UCSD-AML1 (cell line): Measurements from ENCODE around the gene SLC43A2.
"Not testable (repeated sequence)": the region's sequence is repeated elsewhere in the genome, so short reads cannot be mapped to it uniquely, and the experiment has no call there.

Experiments used
- DNase-seq: peaks from one replicate; lab custom pipeline; 2025; ENCODE audit not compliant: unreplicated experiment; lab: John Stamatoyannopoulos, UW

SLC43A2 gene

GRCh38 chr17:1627982-1628855 lies at the start of gene SLC43A2:
SLC43A2 (minus strand) TSS chr17:1628834; CDS start chr17:1627874, 960 bp downstream.
- peak; percentile 88 for DNase-seq

GRCh38 chr17:1676401-1676800 lies 47.8 kb upstream of the SLC43A2 start:
- DNase-seq, result no peak

GRCh38 chr17:1673041-1673785 lies 44.6 kb upstream of the SLC43A2 start:
- no peak for DNase-seq

GRCh38 chr17:1663934-1664333 lies 35.3 kb upstream of the SLC43A2 start:
- not testable (repeated sequence) for DNase-seq

GRCh38 chr17:1661045-1661444 lies 32.4 kb upstream of the SLC43A2 start:
- DNase-seq, result no peak

- no peak for DNase-seq
These were observed 29.5 kb upstream of the SLC43A2 start for GRCh38 chr17:1658100-1658499.

- DNase-seq, result no peak
These were observed 25.1 kb upstream of the SLC43A2 start for GRCh38 chr17:1653735-1654134.

- not testable (repeated sequence) for DNase-seq
These were observed 24.2 kb upstream of the SLC43A2 start for GRCh38 chr17:1652794-1653193.

GRCh38 chr17:1651559-1651844 lies 22.9 kb upstream of the SLC43A2 start:
- no peak for DNase-seq

- DNase-seq, result no peak
These were observed 22.3 kb upstream of the SLC43A2 start for GRCh38 chr17:1650731-1651558.

- peak; percentile 83 for DNase-seq
These were observed 21.3 kb upstream of the SLC43A2 start, which contains the start of gene RILP for GRCh38 chr17:1649844-1650501. RILP (minus strand) TSS chr17:1649866; CDS start chr17:1649804, 62 bp downstream.

- DNase-seq, result peak; percentile 96
These were observed 20.6 kb upstream of the SLC43A2 start for GRCh38 chr17:1648963-1649843.

GRCh38 chr17:1648173-1648962 lies 19.7 kb upstream of the SLC43A2 start:
- peak; percentile 80 for DNase-seq

GRCh38 chr17:1647802-1648171 lies 19.2 kb upstream of the SLC43A2 start:
- no peak for DNase-seq

GRCh38 chr17:1646199-1646875 lies 17.7 kb upstream of the SLC43A2 start:
- no peak for DNase-seq

- peak; percentile 87 for DNase-seq
These were observed 16.9 kb upstream of the SLC43A2 start, which contains the start of gene SCARF1 for GRCh38 chr17:1645207-1646171. SCARF1 (minus strand) TSS chr17:1645732; CDS start chr17:1645697, 35 bp downstream.

GRCh38 chr17:1644493-1645206 lies 16.0 kb upstream of the SLC43A2 start:
- peak; percentile 56 for DNase-seq
